Measurements from ENCODE around the gene MED8. TPM values are rescaled to one million over a fixed set of nuclear protein-coding genes. Genes with fewer than 3 reads are reported as not detected.

MED8 gene
- polyA plus RNA-seq, 2 of the 4 experiments (the other 2 are of a cell fraction), result 21.8 to 33.9 TPM

DNA sequence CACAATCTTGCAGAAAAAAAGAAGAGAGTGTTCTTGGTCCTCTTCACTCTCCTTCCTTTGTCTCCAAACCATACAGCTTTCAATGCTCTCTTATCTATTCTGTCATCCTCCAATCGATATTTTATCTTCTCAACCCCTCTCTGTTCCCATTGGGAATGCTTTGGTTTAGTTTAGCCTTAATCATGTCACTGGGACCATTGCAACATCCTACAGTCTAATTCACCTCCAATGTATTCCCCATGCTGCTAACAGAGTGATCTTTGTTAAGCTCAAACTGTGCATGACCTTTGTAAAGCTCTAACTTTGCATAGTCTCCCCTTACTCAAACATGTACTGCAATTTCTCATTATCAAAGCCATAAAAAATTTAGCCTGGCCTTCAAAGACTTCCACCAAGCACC, 49.0 kb downstream of the MED8 start:
- no peak overlapping the region for H3K27ac ChIP-seq
- ChIA-PET CTCF (no interaction called here), POLR2A (no interaction called here)
- H3K4me1 ChIP-seq, result no peaks in the 10 kb centered on the region
- no peak overlapping the region for H3K4me2 ChIP-seq
- H3K4me3 ChIP-seq, result no peak overlapping the region
- DNase-seq (ENCODE audit: low read depth in 1 of 2, low spot score in 1 of 2) (no peak), ATAC-seq (no peak), FAIRE-seq (no peak)
- H3K9me3 ChIP-seq, result no peaks in the 10 kb centered on the region
- TF ChIP-seq CEBPB (IDR thresholded peaks at IDR 0.05) (no peak), MAZ (IDR thresholded peaks at IDR 0.05; ENCODE audit: borderline replicate concordance, low read depth, low read length) (no peak), POLR2A (IDR thresholded peaks at IDR 0.05; ENCODE audit: low read length) (no peak), NR3C1 (IDR thresholded peaks at IDR 0.05) (no peak), MAX (IDR thresholded peaks at IDR 0.05) (no peak), HOXB13 (CRISPR knock-in tag; IDR thresholded peaks at IDR 0.05; ENCODE audit: low read depth) (no peak), ATOH8 (CRISPR knock-in tag; IDR thresholded peaks at IDR 0.05; ENCODE audit: low read depth) (no peak), HES2 (IDR thresholded peaks at IDR 0.05) (no peak), NFE2L2 (conservative IDR thresholded peaks at IDR 0.05; ENCODE audit: low read length) (no peak), KDM1A (IDR thresholded peaks at IDR 0.05; ENCODE audit: low read depth) (no peak), ZFP36 (IDR thresholded peaks at IDR 0.05; ENCODE audit: borderline replicate concordance, partially characterized antibody) (no peak), REST (IDR thresholded peaks at IDR 0.05) (no peak), ELK1 (IDR thresholded peaks at IDR 0.05; ENCODE audit: low read depth, low read length) (no peak), MYC (IDR thresholded peaks at IDR 0.05; ENCODE audit: borderline replicate concordance, low read length) (no peak), RCOR1 (IDR thresholded peaks at IDR 0.05; ENCODE audit: low read depth, low read length) (no peak), FOSB (CRISPR knock-in tag; IDR thresholded peaks at IDR 0.05) (no peak), RFX5 (IDR thresholded peaks at IDR 0.05) (no peak), FOSL2 (IDR thresholded peaks at IDR 0.05) (no peak), FOSL2 (CRISPR knock-in tag; IDR thresholded peaks at IDR 0.05) (no peak)
- TF ChIP-seq, protein P1, sequence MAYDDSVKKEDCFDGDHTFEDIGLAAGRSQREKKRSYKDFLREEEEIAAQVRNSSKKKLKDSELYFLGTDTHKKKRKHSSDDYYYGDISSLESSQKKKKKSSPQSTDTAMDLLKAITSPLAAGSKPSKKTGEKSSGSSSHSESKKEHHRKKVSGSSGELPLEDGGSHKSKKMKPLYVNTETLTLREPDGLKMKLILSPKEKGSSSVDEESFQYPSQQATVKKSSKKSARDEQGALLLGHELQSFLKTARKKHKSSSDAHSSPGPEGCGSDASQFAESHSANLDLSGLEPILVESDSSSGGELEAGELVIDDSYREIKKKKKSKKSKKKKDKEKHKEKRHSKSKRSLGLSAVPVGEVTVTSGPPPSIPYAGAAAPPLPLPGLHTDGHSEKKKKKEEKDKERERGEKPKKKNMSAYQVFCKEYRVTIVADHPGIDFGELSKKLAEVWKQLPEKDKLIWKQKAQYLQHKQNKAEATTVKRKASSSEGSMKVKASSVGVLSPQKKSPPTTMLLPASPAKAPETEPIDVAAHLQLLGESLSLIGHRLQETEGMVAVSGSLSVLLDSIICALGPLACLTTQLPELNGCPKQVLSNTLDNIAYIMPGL (CRISPR knock-in tag; IDR thresholded peaks at IDR 0.05; ENCODE audit: borderline replicate concordance), result no peak
- TF ChIP-seq, protein P2, sequence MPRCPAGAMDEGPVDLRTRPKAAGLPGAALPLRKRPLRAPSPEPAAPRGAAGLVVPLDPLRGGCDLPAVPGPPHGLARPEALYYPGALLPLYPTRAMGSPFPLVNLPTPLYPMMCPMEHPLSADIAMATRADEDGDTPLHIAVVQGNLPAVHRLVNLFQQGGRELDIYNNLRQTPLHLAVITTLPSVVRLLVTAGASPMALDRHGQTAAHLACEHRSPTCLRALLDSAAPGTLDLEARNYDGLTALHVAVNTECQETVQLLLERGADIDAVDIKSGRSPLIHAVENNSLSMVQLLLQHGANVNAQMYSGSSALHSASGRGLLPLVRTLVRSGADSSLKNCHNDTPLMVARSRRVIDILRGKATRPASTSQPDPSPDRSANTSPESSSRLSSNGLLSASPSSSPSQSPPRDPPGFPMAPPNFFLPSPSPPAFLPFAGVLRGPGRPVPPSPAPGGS (IDR thresholded peaks at IDR 0.05), result no peak
- WGBS (ENCODE audit: missing lambda C conversion rate), result 15% methylated on average over 1 of the region's 1 CpG
